Measurements from ENCODE around the gene JAG2.

JAG2 gene

GRCh38 chr14:105204206-105204930, 35.8 kb upstream of the JAG2 start (continued):
- TF ChIP-seq GFI1B (tag by site-specific recombination; IDR thresholded peaks at IDR 0.05) (no peak), ZNF140 (tag by site-specific recombination; IDR thresholded peaks at IDR 0.05) (no peak), ZNF157 (tag by site-specific recombination; IDR thresholded peaks at IDR 0.05) (peak; percentile 52; the same call in 1 of the 2 replicates), SP2 (tag by site-specific recombination; IDR thresholded peaks at IDR 0.05) (no peak; the same call in 1 of the 2 replicates), ZNF239 (tag by site-specific recombination; IDR thresholded peaks at IDR 0.05) (no peak), ZNF391 (tag by site-specific recombination; IDR thresholded peaks at IDR 0.05; ENCODE audit: borderline replicate concordance, low read depth) (no peak), ZNF311 (tag by site-specific recombination; IDR thresholded peaks at IDR 0.05; ENCODE audit: borderline replicate concordance) (no peak), ZEB2 (tag by site-specific recombination; IDR thresholded peaks at IDR 0.05) (no peak), PRDM2 (tag by site-specific recombination; IDR thresholded peaks at IDR 0.05; ENCODE audit: borderline replicate concordance) (no peak), ZNF530 (tag by site-specific recombination; IDR thresholded peaks at IDR 0.05; ENCODE audit: low read depth) (no peak), ZNF280C (tag by site-specific recombination; IDR thresholded peaks at IDR 0.05) (no peak), TSHZ1 (tag by site-specific recombination; IDR thresholded peaks at IDR 0.05; ENCODE audit: borderline replicate concordance) (no peak)

GRCh38 chr14:105203701-105204100, 35.1 kb upstream of the JAG2 start:
- TF ChIP-seq ZNF10 (tag by site-specific recombination; IDR thresholded peaks at IDR 0.05) (peak; percentile 39; the same call in 1 of the 2 replicates), ZNF175 (tag by site-specific recombination; IDR thresholded peaks at IDR 0.05) (no peak)

More at GRCh38 chr14:105203701-105204100, 35.1 kb upstream of the JAG2 start:
- no peaks in the 10 kb centered on the region for H3K36me3 ChIP-seq (ENCODE audit: control insufficient read depth in 2 of 2, insufficient read depth in 1 of 2, low read length in 2 of 2)
- CTCF ChIA-PET, result interaction anchor here (0.6 to 4.0 kb wide), 16 partner anchors 10 to 150 kb away, joined by 3 to 23 read pairs (median 4); no protein-coding TSS in a partner anchor
- H3K27ac ChIP-seq (ENCODE audit: extremely low read depth, low read depth, low read length), result no peak overlapping the region
- no peaks in the 10 kb centered on the region for H3K9me3 ChIP-seq (ENCODE audit: control insufficient read depth, insufficient read depth, low read depth, low read length)
- no peak overlapping the region for H3K4me3 ChIP-seq (ENCODE audit: low read depth, low read length)
- POLR2A ChIA-PET, result no interaction called here
- H3K4me1 ChIP-seq (ENCODE audit: control insufficient read depth, insufficient read depth, low read length), result no peaks in the 10 kb centered on the region
